ENCODE measurements around the gene B3GNT5.

B3GNT5 gene

GRCh38 chr3:183211352-183211751, 41.7 kb upstream of the B3GNT5 start:
- in situ Hi-C loops (cut with HindIII; ENCODE audit: low sequenced_read_pairs), result no loop called here
- H3K4me3 ChIP-seq (ENCODE audit: low read depth, low read length), result no peak overlapping the region
- DNase-seq (ENCODE audit: low read depth, low spot score), result no peak
- TF ChIP-seq CTCF (IDR thresholded peaks at IDR 0.05; ENCODE audit: low read depth, low read length), result no peak

DNA sequence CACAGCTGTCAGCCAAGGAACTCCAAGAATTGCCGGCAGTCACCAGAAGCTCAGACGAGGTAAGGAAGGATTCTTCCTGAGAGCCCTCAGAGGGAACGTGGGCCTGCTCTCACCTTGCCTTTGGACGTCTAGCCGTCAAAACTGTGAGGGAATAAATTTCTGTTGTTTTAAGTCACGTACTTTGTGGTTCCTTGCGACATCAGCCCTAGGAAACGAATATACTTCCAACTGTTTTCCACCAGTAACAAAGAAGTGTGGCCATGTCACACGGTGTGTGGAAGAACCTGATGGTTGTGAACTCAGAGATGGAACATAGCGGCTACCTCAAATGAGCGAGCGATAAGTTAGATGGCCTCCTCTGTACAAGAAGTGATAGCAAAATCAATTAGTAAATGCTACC, 41.0 kb upstream of the B3GNT5 start:
- in situ Hi-C loops (cut with HindIII; ENCODE audit: low sequenced_read_pairs), result no loop called here
- H3K4me3 ChIP-seq (ENCODE audit: low read depth, low read length), result no peak overlapping the region
- no peak for TF ChIP-seq CTCF (IDR thresholded peaks at IDR 0.05; ENCODE audit: low read depth, low read length)

DNA sequence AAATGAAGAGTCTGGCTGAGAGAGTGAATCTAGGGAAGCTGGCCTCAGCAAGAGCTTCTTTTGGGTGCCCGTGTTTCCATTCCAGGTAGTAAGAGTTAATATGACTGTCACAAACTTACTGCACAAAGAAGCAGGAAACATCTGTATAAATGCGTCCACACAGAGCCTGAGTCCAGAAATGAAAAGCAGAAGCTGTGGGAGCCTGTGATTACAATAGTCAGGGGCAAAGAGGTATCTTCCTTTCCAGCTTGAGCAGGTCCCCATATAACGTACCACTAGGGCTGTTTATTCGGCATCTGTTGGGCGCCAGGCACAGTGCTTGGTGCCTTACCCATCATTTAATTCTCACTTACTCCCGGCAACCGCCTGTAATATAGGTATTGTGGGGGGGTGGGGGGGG, 40.5 kb upstream of the B3GNT5 start:
- in situ Hi-C loops (cut with HindIII; ENCODE audit: low sequenced_read_pairs), result no loop called here
- TF ChIP-seq CTCF (IDR thresholded peaks at IDR 0.05; ENCODE audit: low read depth, low read length), result no peak
- DNase-seq (ENCODE audit: low read depth, low spot score), result no peak
- no peak overlapping the region for H3K4me3 ChIP-seq (ENCODE audit: low read depth, low read length)

More for the DNA sequence above, 41.0 kb upstream of the B3GNT5 start:
- DNase-seq (ENCODE audit: low read depth, low spot score), result no peak

GRCh38 chr3:183213415-183214276, 39.4 kb upstream of the B3GNT5 start:
- in situ Hi-C loops (cut with HindIII; ENCODE audit: low sequenced_read_pairs), result no loop called here
- H3K4me3 ChIP-seq (ENCODE audit: low read depth, low read length), result no peak overlapping the region
- no peak for TF ChIP-seq CTCF (IDR thresholded peaks at IDR 0.05; ENCODE audit: low read depth, low read length)
- DNase-seq (ENCODE audit: low read depth, low spot score), result no peak

DNA sequence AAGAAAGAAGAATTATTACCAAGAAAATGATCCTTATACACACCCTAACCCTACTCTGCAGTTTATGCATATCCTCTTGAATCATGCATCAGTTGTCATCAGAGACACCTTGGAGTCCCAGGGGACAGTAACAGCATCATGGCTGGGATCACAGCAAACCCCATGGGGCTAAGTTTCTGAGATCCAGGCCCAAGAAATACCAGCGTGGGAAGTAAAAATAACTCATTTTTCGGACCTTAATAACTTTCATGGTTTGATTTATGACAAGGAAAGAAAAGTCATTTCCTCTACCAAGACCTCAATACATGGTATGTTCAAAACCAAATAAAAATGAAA, 38.8 kb upstream of the B3GNT5 start:
- no peak for TF ChIP-seq CTCF (IDR thresholded peaks at IDR 0.05; ENCODE audit: low read depth, low read length)
- DNase-seq (ENCODE audit: low read depth, low spot score), result no peak
- H3K4me3 ChIP-seq (ENCODE audit: low read depth, low read length), result no peak overlapping the region
- in situ Hi-C loops (cut with HindIII; ENCODE audit: low sequenced_read_pairs), result no loop called here

DNA sequence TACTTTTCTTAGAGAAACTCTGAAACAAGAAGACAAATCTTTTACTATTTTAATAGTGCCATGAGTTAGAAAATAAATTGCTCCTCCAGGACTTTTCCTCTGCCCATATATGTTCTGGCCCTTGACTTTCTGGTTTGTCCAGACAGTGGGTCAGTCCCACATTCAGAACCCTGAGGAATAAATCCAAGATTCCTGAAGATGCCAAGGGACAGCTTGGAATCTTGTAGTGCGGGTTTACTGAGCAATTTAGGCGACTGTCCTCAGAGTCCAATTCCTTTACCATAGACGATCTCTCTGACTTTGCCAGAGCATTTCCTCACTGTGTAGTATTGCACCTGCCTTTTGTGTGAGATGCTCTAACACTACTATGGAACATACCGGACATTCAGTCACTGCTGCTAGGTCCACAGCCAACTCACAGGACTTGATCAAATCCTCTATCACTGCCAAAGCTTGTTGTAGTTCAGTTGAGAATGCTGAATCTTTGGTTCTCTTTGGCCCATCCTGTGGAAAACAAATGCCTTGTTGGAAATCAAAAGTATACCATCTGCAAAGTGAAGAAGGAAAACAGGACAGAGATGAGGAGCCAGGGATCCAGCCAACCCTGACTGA, 37.4 kb upstream of the B3GNT5 start:
- no peak for DNase-seq (ENCODE audit: low read depth, low spot score)
- TF ChIP-seq CTCF (IDR thresholded peaks at IDR 0.05; ENCODE audit: low read depth, low read length), result no peak

More for the DNA sequence above, 37.4 kb upstream of the B3GNT5 start:
- in situ Hi-C loops (cut with HindIII; ENCODE audit: low sequenced_read_pairs), result no loop called here
- no peak overlapping the region for H3K4me3 ChIP-seq (ENCODE audit: low read depth, low read length)

Measured in astrocyte of the spinal cord (primary cell).